IMR-90 (cell line): ENCODE measurements around the gene SLC12A4. TPM values are rescaled to one million over a fixed set of nuclear protein-coding genes. Genes with fewer than 3 reads are reported as not detected.

Experiments used
- ATAC-seq: fragments of 200-7000 bp; cut with Tn5 transposase; 2 replicates; pipeline ENCODE4 v1.9.1; 2020; ENCODE audit warnings: low read depth, mild to moderate bottlenecking, moderate library complexity
- BruUV-seq: library from RNA; stranded (reverse); fragments of 400-500 nt; replicated peaks from 2 replicates; lab custom pipeline; 2021; lab: Mats Ljungman, UMichigan
- CTCF ChIA-PET: fragments of 300-600 bp; formaldehyde crosslinking; extraction: SDS; loops from one replicate; lab custom pipeline; 2021; ENCODE audit warnings: antibody characterized with exemption; lab: Yijun Ruan, JAX
- POLR2A ChIA-PET: fragments of 300-600 bp; sonication (Branson Sonifier 250); formaldehyde crosslinking; loops from one replicate; lab custom pipeline; 2022; ENCODE audit warnings: antibody characterized with exemption; ENCODE audit not compliant: unreplicated experiment; lab: Charles Lee
- DNase-seq: peaks from one replicate; pipeline ENCODE4 v3.0.0; 2013
- H2AFZ ChIP-seq: replicated peaks from 2 replicates; pipeline ENCODE3; 2013; ENCODE audit warnings: low read length, mild to moderate bottlenecking; ENCODE audit not compliant: poor library complexity
- H2AK5ac ChIP-seq: 2 replicates; pipeline ENCODE4 v1.6.1; 2013; ENCODE audit warnings: low read depth, low read length, inconsistent platforms
- H2AK9ac ChIP-seq: replicated peaks from 2 replicates; pipeline ENCODE3; 2013; ENCODE audit warnings: mild to moderate bottlenecking, low read depth, low read length, moderate library complexity; ENCODE audit not compliant: poor library complexity
- H2BK120ac ChIP-seq: 2 replicates; pipeline ENCODE4 v1.6.1; 2013; ENCODE audit warnings: low read depth, low read length, inconsistent platforms
- H2BK15ac ChIP-seq: 3 replicates; pipeline ENCODE4 v1.6.1; 2013; ENCODE audit warnings: low read depth, low read length, inconsistent platforms
- H2BK20ac ChIP-seq: 2 replicates; pipeline ENCODE4 v1.6.1; 2013; ENCODE audit warnings: low read depth, mild to moderate bottlenecking, inconsistent platforms, low read length, moderate library complexity
- H2BK5ac ChIP-seq: 2 replicates; pipeline ENCODE4 v1.6.1; 2013; ENCODE audit warnings: mild to moderate bottlenecking, low read depth, low read length, inconsistent platforms; ENCODE audit not compliant: poor library complexity, severe bottlenecking
- H3K14ac ChIP-seq: replicated peaks from 2 replicates; pipeline ENCODE4 v1.6.1; 2013; ENCODE audit warnings: low read depth, low read length, inconsistent platforms
- H3K18ac ChIP-seq: 2 replicates; pipeline ENCODE4 v1.6.1; 2013; ENCODE audit warnings: low read depth, low read length, control low read depth
- H3K23ac ChIP-seq: 2 replicates; pipeline ENCODE4 v1.6.1; 2013; ENCODE audit warnings: low read depth, low read length, inconsistent platforms
- H3K27ac ChIP-seq: 2 replicates; pipeline ENCODE4 v1.5.1; 2013; ENCODE audit warnings: mild to moderate bottlenecking, control low read depth, low read length; ENCODE audit not compliant: insufficient read depth
- H3K27me3 ChIP-seq: 2 replicates; pipeline ENCODE4 v1.6.1; 2013; ENCODE audit warnings: low read length; ENCODE audit not compliant: control insufficient read depth, insufficient read depth
- H3K36me3 ChIP-seq: 2 replicates; pipeline ENCODE4 v1.6.1; 2013; ENCODE audit warnings: low read length, mixed read lengths; ENCODE audit not compliant: control insufficient read depth, insufficient read depth
- H3K4ac ChIP-seq: 2 replicates; pipeline ENCODE4 v1.6.1; 2013; ENCODE audit warnings: low read depth, low read length, inconsistent platforms
- H3K4me1 ChIP-seq: 2 replicates; pipeline ENCODE4 v1.6.1; 2013; ENCODE audit warnings: low read length, mixed read lengths; ENCODE audit not compliant: control insufficient read depth, insufficient read depth
- H3K4me2 ChIP-seq: 2 replicates; pipeline ENCODE4 v1.6.1; 2013; ENCODE audit warnings: low read depth, mild to moderate bottlenecking, control low read depth, low read length, moderate library complexity
- H3K4me3 ChIP-seq: 2 replicates; pipeline ENCODE4 v1.5.1; 2013; ENCODE audit warnings: low read depth, mild to moderate bottlenecking, control low read depth, low read length, moderate library complexity; ENCODE audit not compliant: insufficient read depth
- H3K56ac ChIP-seq: 2 replicates; pipeline ENCODE4 v1.6.1; 2013; ENCODE audit warnings: low read length, inconsistent platforms; ENCODE audit not compliant: insufficient read depth; ENCODE audit errors: extremely low read depth
- H3K79me1 ChIP-seq, 2 experiments: 2 replicates each; pipeline ENCODE4 v1.6.1; 2013; ENCODE audit warnings: low read length in 2 of 2, inconsistent platforms in 1 of 2, low read depth in 1 of 2
- H3K9ac ChIP-seq: 2 replicates; pipeline ENCODE4 v1.6.1; 2013; ENCODE audit warnings: low read depth, low read length, control low read depth
- H3K9me1 ChIP-seq: 2 replicates; pipeline ENCODE4 v1.6.1; 2013; ENCODE audit warnings: low read length, inconsistent platforms; ENCODE audit not compliant: insufficient read depth
- H3K9me3 ChIP-seq: 2 replicates; pipeline ENCODE4 v1.6.1; 2013; ENCODE audit warnings: low read length; ENCODE audit not compliant: control insufficient read depth, insufficient read depth
- H4K20me1 ChIP-seq: 2 replicates; pipeline ENCODE4 v1.6.1; 2013; ENCODE audit warnings: low read length, inconsistent platforms; ENCODE audit not compliant: insufficient read depth
- H4K5ac ChIP-seq: 2 replicates; pipeline ENCODE4 v1.6.1; 2013; ENCODE audit warnings: mild to moderate bottlenecking, low read depth, low read length, control low read depth
- H4K8ac ChIP-seq, 2 experiments: 2 replicates each; pipeline ENCODE4 v1.6.1; 2013; ENCODE audit warnings: low read depth in 2 of 2, low read length in 2 of 2, control low read depth in 1 of 2, inconsistent platforms in 1 of 2
- H4K91ac ChIP-seq: 2 replicates; pipeline ENCODE4 v1.6.1; 2013; ENCODE audit warnings: low read depth, low read length, inconsistent platforms; ENCODE audit not compliant: insufficient read depth
- CEBPB ChIP-seq: IDR thresholded peaks from 2 replicates; pipeline ENCODE4 v1.6.1; 2012; ENCODE audit warnings: low read depth, low read length, improper control_type of control experiment
- CHD1 ChIP-seq: IDR thresholded peaks from 2 replicates; pipeline ENCODE4 v1.6.1; 2012; ENCODE audit warnings: low read depth, low read length, improper control_type of control experiment
- FOS ChIP-seq: fragments of 150-350 bp; IDR thresholded peaks from 2 replicates; pipeline ENCODE4 v1.6.1; 2016; ENCODE audit warnings: low read depth, low read length
- MAFK ChIP-seq: IDR thresholded peaks from 2 replicates; pipeline ENCODE4 v1.6.1; 2012; ENCODE audit warnings: low read depth, low read length, improper control_type of control experiment
- MAZ ChIP-seq: IDR thresholded peaks from 2 replicates; pipeline ENCODE4 v1.6.1; 2012; ENCODE audit warnings: low read depth, mild to moderate bottlenecking, low read length, improper control_type of control experiment, moderate library complexity, borderline replicate concordance
- MXI1 ChIP-seq: IDR thresholded peaks from 2 replicates; pipeline ENCODE4 v1.6.1; 2012; ENCODE audit warnings: low read depth, mild to moderate bottlenecking, low read length, moderate library complexity, borderline replicate concordance
- NFE2L2 ChIP-seq: fragments of 150-350 bp; IDR thresholded peaks from 2 replicates; pipeline ENCODE4 v1.6.1; 2016; ENCODE audit warnings: low read depth, mild to moderate bottlenecking, low read length
- POLR2A ChIP-seq: IDR thresholded peaks from 2 replicates; pipeline ENCODE4 v1.6.1; 2012; ENCODE audit warnings: mild to moderate bottlenecking, low read depth, low read length
- RAD21 ChIP-seq: IDR thresholded peaks from 2 replicates; pipeline ENCODE4 v1.6.1; 2012; ENCODE audit warnings: low read length, improper control_type of control experiment
- RCOR1 ChIP-seq: IDR thresholded peaks from 2 replicates; pipeline ENCODE4 v1.6.1; 2012; ENCODE audit warnings: mild to moderate bottlenecking, low read length, improper control_type of control experiment; ENCODE audit not compliant: insufficient replicate concordance
- RFX5 ChIP-seq: IDR thresholded peaks from 2 replicates; pipeline ENCODE4 v1.8.0; 2012; ENCODE audit warnings: low read depth, mild to moderate bottlenecking, low read length, moderate library complexity
- SMC3 ChIP-seq: fragments of 150-350 bp; IDR thresholded peaks from 2 replicates; pipeline ENCODE4 v1.6.1; 2016; ENCODE audit warnings: low read depth, mild to moderate bottlenecking, antibody characterized with exemption, low read length, moderate library complexity
- WGBS, 2 experiments: methylation state at CpG; one replicate each; pipeline versions ENCODE4 v1.1.5 to v1.1.7; 2013; ENCODE audit warnings: missing lambda C conversion rate in 2 of 2; ENCODE audit not compliant: insufficient read length in 1 of 2; ENCODE audit errors: extremely low coverage in 2 of 2; 5-methylcytosine and 5-hydroxymethylcytosine counted together
- dilution Hi-C: fragments of 300-500 bp; cut with HindIII; formaldehyde crosslinking; loops from one replicate; pipeline ENCODE4 v1.14.3; 2018; ENCODE audit warnings: low sequenced_read_pairs; ENCODE audit not compliant: unreplicated experiment
- in situ Hi-C: fragments of 300-500 bp; cut with MboI; formaldehyde crosslinking; loops from 3 replicates; pipeline ENCODE4 v1.14.3; 2019; ENCODE audit warnings: low sequenced_read_pairs, inconsistent platforms, mixed read lengths
- intact Hi-C: fragments of 100-400 bp; cut with micrococcal nuclease; formaldehyde crosslinking; loops from 2 replicates; pipeline ENCODE4 v1.10.0; 2022
- polyA plus RNA-seq, 3 experiments: library from polyadenylated mRNA; depleted of rRNA; stranded (reverse); fragments of >200 nt; gene quantifications; 2 replicates each; pipeline ENCODE4 v1.2.3, GENCODE V29; 2012; ENCODE audit warnings: low replicate concordance in 1 of 3
- total RNA-seq: library from RNA; depleted of rRNA; stranded (reverse); fragments of >200 nt; gene quantifications from 2 replicates; pipeline ENCODE4 v1.2.3, GENCODE V29; 2012
- TF ChIP-seq, protein P1 (sequence below): fragments of 150-350 bp; IDR thresholded peaks from 2 replicates; pipeline ENCODE4 v1.6.1; 2016; ENCODE audit warnings: low read depth, mild to moderate bottlenecking, low read length, moderate library complexity, borderline replicate concordance
- TF ChIP-seq, protein P2 (sequence below): fragments of 150-350 bp; IDR thresholded peaks from 2 replicates; pipeline ENCODE4 v1.6.1; 2017; ENCODE audit warnings: mild to moderate bottlenecking, antibody characterized with exemption, low read length, low read depth
- TF ChIP-seq, protein P3 (sequence below): conservative IDR thresholded peaks from 2 replicates; pipeline ENCODE4 v1.5.1; 2012; ENCODE audit warnings: mild to moderate bottlenecking, low read depth, low read length, improper control_type of control experiment

The SLC12A4 gene
- total and polyA plus RNA-seq, 2 of the 4 experiments (the other 2 are of a cell fraction) = 36.6 to 132 TPM

DNA sequence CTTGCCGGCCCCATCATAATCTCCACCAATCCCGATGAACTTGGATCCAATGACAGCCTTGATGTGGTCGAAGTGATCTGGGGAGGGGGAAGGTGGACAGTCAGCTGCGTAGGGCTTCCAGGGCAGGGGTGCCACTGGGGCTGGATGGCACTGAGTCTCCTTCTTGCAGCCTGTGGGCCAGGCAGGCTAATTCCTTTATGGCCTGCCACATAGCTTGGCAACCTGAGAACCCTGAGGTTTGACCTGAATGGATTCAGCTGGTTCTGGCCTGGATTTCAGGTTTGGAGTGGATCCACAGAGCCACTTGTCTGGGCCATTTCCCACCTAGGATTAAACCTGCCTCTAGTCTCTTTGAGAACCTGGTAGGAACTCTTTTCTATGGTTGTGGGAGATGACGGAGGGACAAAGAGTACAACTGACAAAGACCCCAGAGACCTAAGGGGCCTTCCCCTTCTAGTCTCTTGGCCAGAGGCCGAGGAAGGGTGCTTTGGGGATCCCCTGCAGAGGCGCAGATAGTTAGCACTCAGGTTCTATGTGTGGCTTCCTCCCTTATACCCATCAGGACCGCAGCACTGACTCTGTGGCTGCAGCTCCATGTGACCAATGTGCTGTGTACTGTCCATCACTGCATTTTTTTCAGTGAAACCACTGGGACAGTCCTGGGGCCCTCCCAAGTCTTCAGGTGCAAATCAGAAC, 21.0 kb upstream of the SLC12A4 start:
- CTCF ChIA-PET = no interaction called here
- H3K4me3 ChIP-seq = no peak overlapping the region
- 0% methylated on average over 1 of the region's 8 CpGs; no CpG with 5 or more reads in 1 of the 2 experiments for WGBS, 2 experiments
- TF ChIP-seq RCOR1 (no peak), NFE2L2 (no peak), SMC3 (no peak), CHD1 (no peak), MAFK (no peak), RFX5 (no peak), FOS (no peak), MAZ (no peak), CEBPB (no peak), MXI1 (no peak), POLR2A (no peak), RAD21 (no peak)
- TF ChIP-seq, protein P1, sequence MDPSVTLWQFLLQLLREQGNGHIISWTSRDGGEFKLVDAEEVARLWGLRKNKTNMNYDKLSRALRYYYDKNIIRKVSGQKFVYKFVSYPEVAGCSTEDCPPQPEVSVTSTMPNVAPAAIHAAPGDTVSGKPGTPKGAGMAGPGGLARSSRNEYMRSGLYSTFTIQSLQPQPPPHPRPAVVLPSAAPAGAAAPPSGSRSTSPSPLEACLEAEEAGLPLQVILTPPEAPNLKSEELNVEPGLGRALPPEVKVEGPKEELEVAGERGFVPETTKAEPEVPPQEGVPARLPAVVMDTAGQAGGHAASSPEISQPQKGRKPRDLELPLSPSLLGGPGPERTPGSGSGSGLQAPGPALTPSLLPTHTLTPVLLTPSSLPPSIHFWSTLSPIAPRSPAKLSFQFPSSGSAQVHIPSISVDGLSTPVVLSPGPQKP = no peak
- TF ChIP-seq, protein P2, sequence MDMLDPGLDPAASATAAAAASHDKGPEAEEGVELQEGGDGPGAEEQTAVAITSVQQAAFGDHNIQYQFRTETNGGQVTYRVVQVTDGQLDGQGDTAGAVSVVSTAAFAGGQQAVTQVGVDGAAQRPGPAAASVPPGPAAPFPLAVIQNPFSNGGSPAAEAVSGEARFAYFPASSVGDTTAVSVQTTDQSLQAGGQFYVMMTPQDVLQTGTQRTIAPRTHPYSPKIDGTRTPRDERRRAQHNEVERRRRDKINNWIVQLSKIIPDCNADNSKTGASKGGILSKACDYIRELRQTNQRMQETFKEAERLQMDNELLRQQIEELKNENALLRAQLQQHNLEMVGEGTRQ = no peak
- TF ChIP-seq, protein P3, sequence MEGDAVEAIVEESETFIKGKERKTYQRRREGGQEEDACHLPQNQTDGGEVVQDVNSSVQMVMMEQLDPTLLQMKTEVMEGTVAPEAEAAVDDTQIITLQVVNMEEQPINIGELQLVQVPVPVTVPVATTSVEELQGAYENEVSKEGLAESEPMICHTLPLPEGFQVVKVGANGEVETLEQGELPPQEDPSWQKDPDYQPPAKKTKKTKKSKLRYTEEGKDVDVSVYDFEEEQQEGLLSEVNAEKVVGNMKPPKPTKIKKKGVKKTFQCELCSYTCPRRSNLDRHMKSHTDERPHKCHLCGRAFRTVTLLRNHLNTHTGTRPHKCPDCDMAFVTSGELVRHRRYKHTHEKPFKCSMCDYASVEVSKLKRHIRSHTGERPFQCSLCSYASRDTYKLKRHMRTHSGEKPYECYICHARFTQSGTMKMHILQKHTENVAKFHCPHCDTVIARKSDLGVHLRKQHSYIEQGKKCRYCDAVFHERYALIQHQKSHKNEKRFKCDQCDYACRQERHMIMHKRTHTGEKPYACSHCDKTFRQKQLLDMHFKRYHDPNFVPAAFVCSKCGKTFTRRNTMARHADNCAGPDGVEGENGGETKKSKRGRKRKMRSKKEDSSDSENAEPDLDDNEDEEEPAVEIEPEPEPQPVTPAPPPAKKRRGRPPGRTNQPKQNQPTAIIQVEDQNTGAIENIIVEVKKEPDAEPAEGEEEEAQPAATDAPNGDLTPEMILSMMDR = no peak

More for the DNA sequence above, 21.0 kb upstream of the SLC12A4 start:
- H3K18ac ChIP-seq = no peak overlapping the region
- no peak overlapping the region for H4K8ac ChIP-seq
- no peak overlapping the region for H2BK15ac ChIP-seq
- H3K27me3 ChIP-seq = peaks cover 5% of the 10 kb centered on the region; the same call in 1 of the 2 replicates
- H3K9me1 ChIP-seq = no peaks in the 10 kb centered on the region; the same call in 1 of the 2 replicates
- H4K20me1 ChIP-seq = no peaks in the 10 kb centered on the region; the same call in 1 of the 2 replicates
- H3K14ac ChIP-seq = no peak overlapping the region
- no peak overlapping the region for H4K91ac ChIP-seq
- no peak overlapping the region for H4K5ac ChIP-seq
- intact Hi-C loops (no loop called here), dilution Hi-C loops (no loop called here), in situ Hi-C loops (loop anchor here (10.0 kb wide), 1 partner anchor 235 kb away; no protein-coding TSS in a partner anchor)
- no peak overlapping the region for H2BK5ac ChIP-seq
- POLR2A ChIA-PET = no interaction called here
- no peak overlapping the region for H3K27ac ChIP-seq
- no peaks in the 10 kb centered on the region for H3K79me1 ChIP-seq
- no peak overlapping the region for H3K4ac ChIP-seq
- no peak overlapping the region for H3K23ac ChIP-seq
- no peak for DNase-seq
- H2AK5ac ChIP-seq = no peak overlapping the region
- no TSS peak for BruUV-seq
- H3K36me3 ChIP-seq = no peaks in the 10 kb centered on the region
- H3K4me1 ChIP-seq = peaks cover 5% of the 10 kb centered on the region; the same call in 1 of the 2 replicates
- H3K56ac ChIP-seq = no peak overlapping the region
- no peak for ATAC-seq
- H2AK9ac ChIP-seq = no peak overlapping the region
- no peak overlapping the region for H3K4me2 ChIP-seq
- no peak overlapping the region for H3K9ac ChIP-seq
- no peaks in the 10 kb centered on the region for H3K9me3 ChIP-seq
- H2BK120ac ChIP-seq = no peak overlapping the region
- no peak overlapping the region for H2AFZ ChIP-seq
- no peak overlapping the region for H2BK20ac ChIP-seq
